Right ventricle myocardium inferior (tissue), 1 donor: ENCODE results near the gene LOXL1. TPM values are rescaled to one million over a fixed set of nuclear protein-coding genes. Genes with fewer than 3 reads are reported as not detected.

Experiments used
- ATAC-seq: fragments of 200-7000 bp; cut with Tn5 transposase; one replicate; pipeline ENCODE4 v1.9.1; 2020; ENCODE audit warnings: mild to moderate bottlenecking, moderate library complexity
- DNase-seq: peaks from one replicate; pipeline ENCODE4 v3.0.0; 2021; ENCODE audit errors: missing footprints
- intact Hi-C: fragments of 100-400 bp; cut with DNase I; formaldehyde crosslinking; loops from one replicate; pipeline ENCODE4 v1.11.0; 2022
- total RNA-seq: library from RNA; stranded (reverse); fragmentation: NEBNext Ultra II Directional; extraction: Animal tissue kit (Norgen Biotek cat#: 25700); gene quantifications from one replicate; pipeline ENCODE4 v1.2.1, GENCODE V29; 2021
- donor health status: DM: no; HTN: yes; CAD: no; lungs with severe emphysema.

LOXL1 gene
- total RNA-seq, 1 donor from 2014 or later: 15.9 TPM

DNA sequence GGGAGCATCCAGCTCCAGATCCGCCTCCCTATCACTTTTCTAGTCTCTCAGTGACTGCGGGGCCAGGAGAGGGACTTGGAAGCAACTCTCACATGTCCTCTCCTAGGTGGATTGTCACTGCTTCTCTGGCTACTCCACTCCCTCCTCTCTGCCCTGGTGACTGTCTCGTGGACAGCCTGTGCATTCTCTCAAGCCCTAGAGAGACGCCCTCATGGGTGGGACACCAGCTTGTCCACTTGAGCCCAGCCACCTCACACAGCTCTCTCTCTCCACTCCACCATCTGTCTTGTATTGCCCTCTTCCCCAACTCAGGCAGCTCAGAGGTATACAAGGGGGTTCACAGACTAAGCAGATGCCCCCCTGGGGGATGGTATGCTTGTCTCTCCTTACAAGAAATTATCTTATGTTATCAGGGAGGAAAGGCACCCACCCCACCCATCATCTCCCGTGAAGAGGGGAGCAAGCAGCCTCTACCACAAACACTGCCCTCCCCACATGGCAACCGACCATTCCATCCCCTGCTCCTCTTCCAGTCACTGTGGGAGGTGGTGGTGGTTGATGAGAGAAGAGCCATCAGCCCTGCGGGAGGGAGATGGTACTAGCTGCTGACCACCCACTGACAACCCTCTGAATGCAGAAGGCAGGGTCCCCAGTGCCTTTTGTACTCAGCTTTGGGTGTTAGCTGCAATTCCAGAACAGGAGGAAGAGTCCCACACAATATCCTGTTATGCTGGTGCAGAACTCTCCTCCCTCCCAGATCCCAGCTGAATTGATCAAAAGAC, 15.5 kb upstream of the LOXL1 start:
- DNase-seq: no peak
- intact Hi-C loops: no loop called here
- ATAC-seq: no peak

DNA sequence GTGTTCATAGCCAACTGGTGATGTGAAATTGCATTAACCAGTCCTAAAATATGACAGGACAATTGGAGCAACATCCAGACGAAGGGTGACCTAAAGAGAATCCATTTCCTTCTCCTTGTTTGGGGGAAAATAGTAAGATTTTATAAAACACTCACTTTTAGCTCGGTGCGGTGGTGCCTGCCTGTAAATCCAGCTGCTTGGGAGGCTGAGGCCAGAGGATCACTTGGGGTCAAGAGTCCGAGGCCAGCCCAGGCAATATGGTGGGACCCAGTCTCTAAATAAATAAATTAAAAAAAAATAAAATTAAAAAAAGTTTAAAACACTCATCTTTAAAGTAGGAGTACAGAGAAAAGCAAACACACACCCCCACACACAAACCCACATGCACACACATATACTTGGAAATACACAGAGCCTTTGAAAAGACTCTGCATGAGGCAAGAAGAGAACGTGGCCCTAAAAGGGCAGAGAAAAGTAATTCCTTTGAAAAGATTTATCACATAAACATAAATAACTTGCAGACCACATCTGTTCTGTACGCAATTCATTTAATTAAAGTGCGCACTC, 14.1 kb upstream of the LOXL1 start:
- intact Hi-C loops: no loop called here
- DNase-seq: peak; percentile 58

DNA sequence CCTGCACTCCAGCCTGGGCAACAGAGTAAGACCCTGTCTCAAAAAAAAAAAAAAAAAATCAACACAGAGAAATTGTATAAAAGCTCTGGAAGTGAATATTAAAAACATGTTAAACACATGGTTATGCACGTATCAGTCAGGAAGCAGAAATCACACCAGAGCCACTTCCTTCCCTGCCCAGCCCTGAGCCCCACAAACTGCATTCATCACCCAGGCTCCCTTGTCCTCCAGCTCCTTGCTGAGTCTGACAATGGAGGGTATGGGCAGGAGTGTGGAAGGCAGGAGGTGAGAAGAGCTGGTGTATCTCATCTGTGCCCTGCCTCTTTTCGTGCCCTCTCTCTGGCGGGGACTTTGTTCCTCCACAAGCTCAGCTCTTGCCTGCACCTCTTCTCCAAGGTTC, 12.1 kb upstream of the LOXL1 start:
- intact Hi-C loops: no loop called here
- no peak for ATAC-seq

More for the DNA sequence above, 14.1 kb upstream of the LOXL1 start:
- no peak for ATAC-seq

DNA sequence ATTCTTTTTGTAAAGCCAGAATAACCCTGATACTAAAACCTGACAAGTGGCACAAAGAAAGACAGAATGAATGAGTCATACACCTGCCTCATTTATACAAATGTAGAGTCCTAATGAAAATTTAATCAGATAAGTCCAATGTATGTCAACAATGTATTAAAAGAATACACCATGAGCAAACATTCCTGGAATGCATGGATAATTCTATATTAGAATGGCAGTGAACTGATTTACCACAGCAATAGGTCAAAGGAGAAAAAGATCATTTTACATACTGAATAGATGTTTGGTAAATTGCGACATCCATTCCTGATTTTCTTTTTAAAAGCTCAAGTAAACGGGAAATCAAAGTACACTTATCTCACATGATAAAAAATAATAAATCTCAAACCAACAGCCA, 11.2 kb upstream of the LOXL1 start:
- no peak for ATAC-seq
- no peak for DNase-seq
- intact Hi-C loops: no loop called here

More for the DNA sequence above, 12.1 kb upstream of the LOXL1 start:
- DNase-seq: no peak

DNA sequence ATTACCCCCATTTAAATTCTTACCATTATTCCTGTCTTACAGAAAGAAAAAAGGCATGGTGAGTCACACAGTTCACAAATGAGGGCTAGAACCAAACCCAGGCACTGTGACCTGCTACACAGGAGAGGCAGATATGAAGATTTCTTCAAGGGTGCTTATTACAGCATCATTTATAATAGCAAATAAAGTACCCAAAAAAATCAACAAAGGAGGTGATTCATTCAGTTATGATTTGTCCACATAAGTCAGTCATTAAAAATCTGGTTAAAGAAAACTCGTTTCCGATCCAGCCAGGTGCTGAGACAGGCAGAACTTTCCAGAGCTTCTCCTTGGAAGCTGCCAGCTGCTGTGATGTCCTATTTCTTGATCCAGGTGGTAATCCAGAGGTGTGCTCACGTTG, 7.5 kb upstream of the LOXL1 start:
- no peak for DNase-seq
- intact Hi-C loops: no loop called here
- no peak for ATAC-seq

DNA sequence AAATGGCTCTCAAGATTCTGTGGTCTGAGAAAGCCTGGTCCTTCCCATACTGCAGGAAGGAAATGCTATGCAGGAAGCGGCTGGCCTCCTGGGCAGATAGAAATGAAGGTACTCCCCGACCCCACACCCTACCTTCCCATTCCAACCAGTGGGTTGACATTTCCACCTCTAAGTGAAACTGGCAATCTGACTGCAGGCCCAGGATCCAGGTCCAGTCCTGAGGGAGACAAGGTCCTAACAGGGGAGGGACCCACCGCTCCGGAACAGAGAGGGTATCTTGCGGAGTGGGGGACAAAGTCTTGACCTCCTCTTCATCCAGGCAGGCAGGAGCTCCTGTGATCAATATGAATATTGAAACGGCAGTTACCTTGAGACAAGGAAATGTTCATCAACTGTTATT, 6.6 kb upstream of the LOXL1 start:
- ATAC-seq (no peak), DNase-seq (no peak)
- intact Hi-C loops: loop anchor here (5.0 kb wide), 1 partner anchor 202 kb away; no protein-coding TSS in a partner anchor

DNA sequence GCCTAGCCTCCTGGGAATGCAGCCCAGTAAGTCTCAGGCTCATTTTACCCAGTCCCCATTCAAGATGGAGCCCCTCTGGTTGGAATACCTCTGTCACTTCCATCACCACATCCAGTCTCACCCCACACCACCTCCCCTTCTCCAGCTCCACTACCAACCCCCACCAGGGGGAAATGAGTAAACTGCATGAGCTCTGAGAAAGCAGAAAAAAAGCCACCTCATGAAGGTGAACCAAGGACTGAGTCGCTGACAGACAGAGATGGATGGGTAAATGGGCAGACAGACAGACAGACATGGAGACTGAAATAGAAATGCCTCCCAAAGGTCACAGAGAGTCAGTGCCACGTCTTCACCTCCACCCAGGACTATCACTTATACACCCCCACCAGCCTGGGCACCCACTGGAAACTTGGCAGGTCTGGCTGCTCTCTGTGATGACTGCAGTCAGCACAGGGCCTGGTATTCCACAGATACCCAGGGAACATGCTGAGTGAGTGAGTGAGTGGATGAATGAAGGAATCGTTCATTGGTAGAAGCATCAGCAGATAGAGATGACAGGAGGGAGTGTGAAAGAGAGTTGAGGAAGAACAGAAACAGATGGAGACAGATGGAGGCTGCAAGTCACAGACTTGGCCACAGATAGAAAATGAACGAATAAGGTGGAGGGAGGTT, 4.9 kb upstream of the LOXL1 start:
- intact Hi-C loops: loop anchor here (5.0 kb wide), 1 partner anchor 204 kb away; no protein-coding TSS in a partner anchor
- ATAC-seq (peak; percentile 85), DNase-seq (no peak)

DNA sequence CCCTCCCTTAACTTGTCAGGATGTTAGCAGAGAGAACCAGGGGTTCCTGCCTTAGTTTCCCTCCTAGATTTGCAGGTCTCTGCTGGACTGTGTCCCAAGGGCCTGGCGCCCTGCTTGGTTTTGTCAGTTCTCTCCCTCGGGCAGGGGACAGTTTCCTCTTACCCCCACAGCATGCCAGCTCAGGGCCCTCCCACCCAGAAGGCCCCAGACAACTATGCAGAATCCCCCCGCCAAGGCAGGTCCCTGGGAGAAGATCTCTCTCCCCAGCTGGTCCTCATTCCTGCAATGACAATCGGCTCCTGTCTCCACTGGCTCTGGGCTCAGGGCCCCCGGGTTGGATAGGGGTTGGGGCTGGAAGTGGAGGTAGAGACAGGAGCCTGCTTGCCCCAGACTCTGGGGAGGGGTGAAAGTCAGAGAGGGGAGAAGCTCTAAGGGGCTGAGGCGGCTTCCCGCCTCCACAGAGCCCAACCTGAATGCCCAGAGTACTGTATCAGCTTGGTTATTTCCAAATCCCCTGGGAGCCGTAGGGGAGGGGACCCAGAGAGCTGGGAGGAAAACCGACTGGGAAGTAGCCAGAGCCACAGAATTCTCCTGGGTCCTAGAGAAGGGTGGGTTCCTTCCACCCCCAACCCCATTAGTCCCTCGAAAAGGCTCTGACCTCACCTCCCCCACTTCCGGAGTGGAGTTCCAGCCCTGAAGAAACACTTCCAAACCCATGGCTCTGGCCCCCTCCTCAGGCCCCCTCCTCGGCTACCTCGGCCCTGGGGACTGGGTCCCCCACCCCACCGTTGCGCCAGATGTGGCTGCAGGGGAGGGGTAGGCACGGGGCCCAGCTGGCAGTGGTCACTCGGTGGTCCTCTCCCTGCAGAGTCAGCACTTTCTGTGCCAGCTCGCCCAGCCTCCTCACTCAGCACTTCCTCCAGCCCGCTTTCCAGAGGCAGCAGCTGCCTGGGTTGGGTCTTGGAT, 3.8 kb upstream of the LOXL1 start:
- intact Hi-C loops: loop anchor here (5.0 kb wide), 1 partner anchor 205 kb away; no protein-coding TSS in a partner anchor
- no peak for DNase-seq

DNA sequence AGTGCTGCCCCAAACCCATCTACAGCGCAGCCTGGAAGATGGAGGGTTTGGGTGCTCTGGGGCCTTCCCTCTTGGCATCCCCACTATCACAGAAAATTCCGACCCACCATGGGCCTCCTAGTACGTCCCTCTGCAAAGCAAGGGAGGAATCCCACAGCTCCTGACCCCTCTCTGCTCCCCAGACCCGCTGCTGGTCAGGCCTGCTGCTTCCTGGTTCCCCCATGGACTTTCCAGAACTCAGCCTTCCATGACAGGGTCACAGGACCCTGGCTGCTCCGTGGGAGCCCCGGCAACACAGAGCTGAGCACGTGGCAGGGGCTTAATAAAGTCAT, 3.1 kb upstream of the LOXL1 start:
- no peak for ATAC-seq
- no peak for DNase-seq
- intact Hi-C loops: loop anchor here (5.0 kb wide), 1 partner anchor 206 kb away; no protein-coding TSS in a partner anchor

More for the DNA sequence above, 3.8 kb upstream of the LOXL1 start:
- ATAC-seq: no peak

DNA sequence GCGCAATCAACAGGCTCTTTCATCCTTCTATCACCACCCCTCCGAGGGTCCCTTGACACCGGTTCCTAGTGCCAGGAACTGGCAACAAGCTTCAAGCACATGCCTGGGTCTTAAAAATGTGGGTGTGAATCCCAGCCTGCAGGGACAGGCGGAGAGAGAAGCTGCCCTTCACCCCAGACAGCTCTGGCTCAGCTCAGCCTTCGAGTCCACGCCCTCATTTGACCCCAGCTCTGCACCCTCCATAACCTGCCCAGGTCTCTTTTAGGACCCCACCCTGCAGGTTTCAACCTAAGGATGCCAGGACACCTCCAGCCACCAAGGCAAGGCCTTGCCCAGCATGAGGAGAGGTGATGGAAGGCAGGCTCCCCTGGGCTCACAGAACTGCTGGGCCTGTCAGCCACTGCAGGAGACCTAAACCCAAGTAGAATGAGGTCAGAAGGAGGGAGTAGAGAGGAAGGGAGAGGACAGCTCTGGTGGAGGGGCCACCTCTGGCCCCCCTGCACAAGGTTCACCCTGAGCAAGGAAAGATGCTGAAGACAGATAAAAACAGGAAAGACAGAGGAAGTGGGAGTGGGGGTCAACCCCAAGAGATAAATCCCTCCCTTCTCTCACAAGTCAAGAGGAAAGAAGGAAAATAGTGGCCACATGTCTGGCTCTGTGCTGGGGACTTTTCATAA, 2.6 kb upstream of the LOXL1 start:
- ATAC-seq: no peak
- DNase-seq: no peak
- intact Hi-C loops: loop anchor here (5.0 kb wide), 1 partner anchor 206 kb away; no protein-coding TSS in a partner anchor

DNA sequence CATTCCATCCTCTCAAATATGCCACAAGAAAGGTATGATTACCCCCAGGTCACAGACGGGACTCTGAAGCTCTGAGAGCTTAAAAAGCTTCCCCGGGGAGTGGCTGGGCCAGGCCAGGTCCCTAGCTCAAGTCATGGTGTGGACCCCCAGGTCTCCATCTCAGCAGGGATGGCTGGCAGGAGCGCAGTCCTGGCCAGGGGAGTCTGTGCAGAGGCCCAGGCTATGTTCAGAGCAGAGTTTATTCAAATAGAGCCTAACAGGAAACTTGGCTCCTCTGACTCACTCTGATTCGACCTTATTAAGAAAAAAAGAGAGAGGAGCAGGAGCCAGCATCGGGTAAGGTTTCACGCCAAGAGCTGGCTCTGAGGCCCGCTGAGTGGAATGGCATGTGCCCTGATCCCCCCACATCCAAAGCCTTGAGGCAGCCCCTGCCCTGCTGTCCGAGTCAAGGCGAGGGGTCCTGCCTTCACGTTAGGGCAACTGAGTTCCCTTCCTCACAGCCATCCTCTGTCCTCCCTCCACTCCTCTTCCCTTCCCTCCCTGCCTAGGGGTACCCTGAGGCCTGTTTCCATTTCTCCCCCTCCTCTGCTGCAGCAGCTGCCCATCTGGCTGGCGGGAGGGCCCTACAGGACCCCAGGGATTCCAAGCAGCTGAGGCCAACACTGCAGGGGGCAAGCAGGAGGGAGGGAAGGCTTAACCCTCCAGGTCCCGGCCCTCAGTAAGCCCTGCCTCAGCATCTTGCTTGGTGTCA, 1.9 kb upstream of the LOXL1 start:
- intact Hi-C loops: loop anchor here (5.0 kb wide), 1 partner anchor 207 kb away; no protein-coding TSS in a partner anchor
- no peak for DNase-seq
- no peak for ATAC-seq

DNA sequence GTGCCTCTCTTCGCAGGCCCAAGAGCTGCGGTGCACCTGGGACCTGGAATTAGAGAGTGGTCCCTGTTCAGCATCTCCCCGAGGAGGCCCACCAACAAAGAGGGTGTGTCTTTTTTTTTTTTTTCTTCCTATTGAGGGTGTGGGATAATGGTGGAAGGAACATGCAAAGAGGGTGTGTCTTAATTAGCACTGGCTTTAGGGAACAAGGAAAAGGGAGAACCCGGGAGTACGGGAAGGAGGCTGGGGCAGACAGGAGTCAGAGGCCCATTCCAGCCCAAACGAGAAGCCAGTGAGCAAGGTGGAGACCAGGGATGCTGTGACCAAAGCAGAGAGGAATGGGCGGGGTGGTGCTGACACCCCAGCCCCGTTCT, 429 bp upstream of the LOXL1 start:
- intact Hi-C loops: no loop called here
- no peak for DNase-seq
- ATAC-seq: no peak

DNA sequence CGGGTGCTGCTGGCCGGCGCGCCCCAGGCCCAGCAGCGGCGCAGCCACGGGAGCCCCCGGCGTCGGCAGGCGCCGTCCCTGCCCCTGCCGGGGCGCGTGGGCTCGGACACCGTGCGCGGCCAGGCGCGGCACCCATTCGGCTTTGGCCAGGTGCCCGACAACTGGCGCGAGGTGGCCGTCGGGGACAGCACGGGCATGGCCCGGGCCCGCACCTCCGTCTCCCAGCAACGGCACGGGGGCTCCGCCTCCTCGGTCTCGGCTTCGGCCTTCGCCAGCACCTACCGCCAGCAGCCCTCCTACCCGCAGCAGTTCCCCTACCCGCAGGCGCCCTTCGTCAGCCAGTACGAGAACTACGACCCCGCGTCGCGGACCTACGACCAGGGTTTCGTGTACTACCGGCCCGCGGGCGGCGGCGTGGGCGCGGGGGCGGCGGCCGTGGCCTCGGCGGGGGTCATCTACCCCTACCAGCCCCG, 777 bp downstream of the LOXL1 start:
- peak; percentile 85 for DNase-seq
- peak; percentile 24 for ATAC-seq
- intact Hi-C loops: no loop called here

DNA sequence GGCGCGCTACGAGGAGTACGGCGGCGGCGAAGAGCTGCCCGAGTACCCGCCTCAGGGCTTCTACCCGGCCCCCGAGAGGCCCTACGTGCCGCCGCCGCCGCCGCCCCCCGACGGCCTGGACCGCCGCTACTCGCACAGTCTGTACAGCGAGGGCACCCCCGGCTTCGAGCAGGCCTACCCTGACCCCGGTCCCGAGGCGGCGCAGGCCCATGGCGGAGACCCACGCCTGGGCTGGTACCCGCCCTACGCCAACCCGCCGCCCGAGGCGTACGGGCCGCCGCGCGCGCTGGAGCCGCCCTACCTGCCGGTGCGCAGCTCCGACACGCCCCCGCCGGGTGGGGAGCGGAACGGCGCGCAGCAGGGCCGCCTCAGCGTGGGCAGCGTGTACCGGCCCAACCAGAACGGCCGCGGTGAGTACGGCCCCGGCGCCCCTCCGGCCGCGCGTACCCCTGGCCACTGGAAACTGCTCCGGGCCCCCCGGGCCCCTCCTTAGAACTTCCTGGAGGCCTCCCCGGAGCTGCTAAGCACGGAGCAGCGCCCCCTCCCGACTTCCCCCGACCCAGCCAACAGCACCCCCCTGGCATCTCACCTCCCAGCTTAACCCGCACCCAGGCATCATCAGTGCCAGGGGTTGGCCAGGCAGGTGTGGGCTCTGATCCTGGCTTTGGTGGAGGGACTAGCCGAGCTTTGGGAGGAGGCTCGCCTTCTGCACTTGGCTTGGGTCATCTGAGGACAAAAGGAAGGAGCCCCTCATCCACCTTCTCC, 1.4 kb downstream of the LOXL1 start:
- ATAC-seq: peak; percentile 42
- peak; percentile 89 for DNase-seq
- intact Hi-C loops: loop anchor here (1.0 kb wide), 1 partner anchor 30 kb away; no protein-coding TSS in a partner anchor

DNA sequence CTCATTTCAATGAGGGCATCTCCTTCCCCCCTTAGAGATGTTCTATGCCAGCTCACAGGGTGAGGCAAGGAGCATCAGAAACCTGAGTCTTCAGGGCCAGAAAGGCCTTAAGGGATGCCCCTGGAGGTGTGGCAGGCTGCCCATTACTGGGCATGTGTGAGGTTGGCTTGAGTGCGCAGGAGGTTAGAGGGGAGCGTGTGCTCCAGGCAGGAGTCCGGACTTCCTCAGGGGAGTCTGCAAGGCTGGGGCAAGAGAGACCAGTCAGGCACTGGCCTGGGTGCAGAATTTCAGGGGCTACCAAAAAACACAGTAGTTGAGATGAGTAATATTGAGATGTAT, 1.9 kb downstream of the LOXL1 start:
- intact Hi-C loops: loop anchor here (1.0 kb wide), 1 partner anchor 31 kb away; no protein-coding TSS in a partner anchor
- DNase-seq: no peak
- no peak for ATAC-seq

DNA sequence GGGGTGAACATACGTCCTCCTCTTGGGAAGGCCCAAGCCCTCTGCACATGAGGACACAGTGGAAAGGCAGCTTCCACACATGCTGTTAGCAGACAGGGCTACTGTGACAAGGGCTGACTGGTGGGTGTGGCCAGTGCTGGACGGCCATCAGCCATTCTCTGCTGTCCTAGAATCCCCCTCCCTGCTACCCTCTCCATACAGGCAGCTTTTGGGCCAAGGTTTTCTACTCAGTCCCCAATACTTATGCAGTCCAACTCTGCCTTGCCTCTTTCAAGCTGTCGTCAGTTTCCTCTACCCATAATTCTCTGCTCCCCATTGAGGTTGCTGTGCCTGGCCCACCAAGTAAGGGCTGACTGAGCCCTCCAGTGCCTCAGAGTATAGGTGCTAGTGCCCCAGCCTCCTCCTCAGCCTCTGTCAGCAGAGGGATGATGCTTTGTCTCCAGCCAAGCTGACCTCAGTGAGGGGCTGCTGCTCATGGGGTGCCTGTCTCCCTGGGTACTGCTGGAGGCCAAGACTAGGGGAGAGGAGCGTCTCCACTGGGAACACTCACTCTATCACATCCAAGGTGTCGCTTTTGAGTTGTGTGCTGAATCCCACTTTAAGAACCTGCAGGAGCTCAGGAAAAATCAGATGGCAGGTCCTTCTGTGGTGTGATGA, 2.8 kb downstream of the LOXL1 start:
- ATAC-seq (no peak), DNase-seq (no peak)
- intact Hi-C loops: loop anchor here (1.0 kb wide), 1 partner anchor 32 kb away; no protein-coding TSS in a partner anchor
